Muscle of leg (tissue), 11 donors: Measurements from ENCODE around the gene MEGF8. TPM values are rescaled to one million over a fixed set of nuclear protein-coding genes. Genes with fewer than 3 reads are reported as not detected.
A peak's percentile ranks its signal among the peaks of the same experiment; 100 is the strongest.

Experiments
- DNase-seq: peaks from one replicate; pipeline ENCODE4 v3.0.0; 2013
- H3K27ac ChIP-seq: one replicate; pipeline ENCODE4 v1.5.1; 2013; ENCODE audit warnings: mild to moderate bottlenecking, low read length, control low read depth
- H3K27me3 ChIP-seq: one replicate; pipeline ENCODE4 v1.6.1; 2013; ENCODE audit warnings: low read length; ENCODE audit not compliant: control insufficient read depth, insufficient read depth
- H3K36me3 ChIP-seq: one replicate; pipeline ENCODE4 v1.6.1; 2013; ENCODE audit warnings: low read length; ENCODE audit not compliant: control insufficient read depth, insufficient read depth
- H3K4me1 ChIP-seq: one replicate; pipeline ENCODE4 v1.6.1; 2013; ENCODE audit warnings: low read length; ENCODE audit not compliant: control insufficient read depth, insufficient read depth
- H3K4me3 ChIP-seq: one replicate; pipeline ENCODE4 v1.5.1; 2013; ENCODE audit warnings: low read length, control low read depth
- H3K9me3 ChIP-seq: replicated peaks from 2 replicates; pipeline ENCODE4 v1.6.1; 2013; ENCODE audit warnings: low read depth, low read length; ENCODE audit not compliant: control insufficient read depth
- WGBS: methylation state at CpG from one replicate; pipeline ENCODE4 v1.1.5; 2013; ENCODE audit warnings: missing lambda C conversion rate; ENCODE audit not compliant: insufficient coverage; 5-methylcytosine and 5-hydroxymethylcytosine counted together
- polyA plus RNA-seq, 8 donors: library from polyadenylated mRNA; unstranded; fragments of 120-200 nt; gene quantifications; one replicate each; pipeline versions ENCODE4 v1.2.1 to v1.2.3, GENCODE V29; 2013; ENCODE audit warnings: inconsistent platforms in 1 of 8, low replicate concordance in 1 of 8; ENCODE audit not compliant: insufficient read length in 8 of 8, insufficient read depth in 1 of 8
- total RNA-seq: library from RNA; stranded (reverse); fragments of 120-200 nt; gene quantifications from one replicate; pipeline ENCODE4 v1.2.4, GENCODE V29; 2013

Gene MEGF8
- total and polyA plus RNA-seq, 9 donors: 12.6 to 38.9 (median 33.8) TPM

DNA sequence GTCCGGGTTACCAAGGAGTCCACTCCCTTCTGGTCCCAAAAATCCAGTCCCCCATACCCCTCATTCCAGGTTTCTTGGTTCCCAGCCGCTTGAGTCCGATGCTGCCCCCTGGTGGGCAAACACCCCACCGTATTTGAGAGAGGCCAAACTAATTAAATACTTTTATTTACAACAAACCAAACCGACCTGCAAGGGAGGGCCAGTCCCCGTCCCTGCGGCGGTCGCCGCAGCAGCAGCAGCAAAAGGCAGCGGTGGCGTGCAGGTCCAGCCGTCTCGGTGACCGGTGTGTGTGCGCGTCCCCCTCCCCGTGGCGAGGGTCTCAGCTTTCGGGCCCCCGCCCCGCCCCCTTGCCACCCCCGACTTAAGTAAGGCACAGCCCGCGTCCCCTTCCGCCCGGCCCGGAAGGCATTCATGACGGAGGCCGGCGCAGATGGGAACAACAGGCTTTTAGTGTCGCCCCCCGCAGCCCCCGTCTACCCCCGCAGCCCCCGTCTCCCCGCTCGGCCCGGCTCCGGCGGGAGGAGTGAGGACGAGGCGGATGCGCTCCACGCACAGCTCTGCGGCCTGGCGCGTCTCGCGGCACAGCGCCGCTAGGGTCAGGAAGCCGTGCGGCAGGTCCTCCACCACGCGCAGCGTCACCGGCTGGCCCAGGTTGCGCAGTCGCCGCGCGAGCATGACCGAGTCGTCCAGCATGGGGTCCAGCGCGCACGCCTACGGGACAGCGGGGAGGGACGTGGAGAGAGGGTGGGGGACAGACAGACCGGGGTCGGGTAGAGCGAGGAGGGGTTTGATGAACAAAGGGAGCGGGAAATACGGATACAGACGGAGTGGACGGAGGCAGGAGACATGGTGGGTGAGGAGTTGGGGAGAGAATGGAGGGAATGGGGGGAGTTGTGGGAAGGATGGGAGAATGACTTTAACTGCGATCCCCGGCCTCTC is 76.2 kb downstream of the MEGF8 start:
- peak overlapping the region; percentile 21 for H3K27ac ChIP-seq
- H3K36me3 ChIP-seq: peaks cover 8% of the 10 kb centered on the region
- H3K4me3 ChIP-seq: peak overlapping the region; percentile 48
- H3K27me3 ChIP-seq: no peaks in the 10 kb centered on the region
- no peaks in the 10 kb centered on the region for H3K9me3 ChIP-seq
- peaks cover 21% of the 10 kb centered on the region for H3K4me1 ChIP-seq
- under 1% methylated on average over 63 of the region's 80 CpGs for WGBS
- DNase-seq: peak; percentile 87

DNA sequence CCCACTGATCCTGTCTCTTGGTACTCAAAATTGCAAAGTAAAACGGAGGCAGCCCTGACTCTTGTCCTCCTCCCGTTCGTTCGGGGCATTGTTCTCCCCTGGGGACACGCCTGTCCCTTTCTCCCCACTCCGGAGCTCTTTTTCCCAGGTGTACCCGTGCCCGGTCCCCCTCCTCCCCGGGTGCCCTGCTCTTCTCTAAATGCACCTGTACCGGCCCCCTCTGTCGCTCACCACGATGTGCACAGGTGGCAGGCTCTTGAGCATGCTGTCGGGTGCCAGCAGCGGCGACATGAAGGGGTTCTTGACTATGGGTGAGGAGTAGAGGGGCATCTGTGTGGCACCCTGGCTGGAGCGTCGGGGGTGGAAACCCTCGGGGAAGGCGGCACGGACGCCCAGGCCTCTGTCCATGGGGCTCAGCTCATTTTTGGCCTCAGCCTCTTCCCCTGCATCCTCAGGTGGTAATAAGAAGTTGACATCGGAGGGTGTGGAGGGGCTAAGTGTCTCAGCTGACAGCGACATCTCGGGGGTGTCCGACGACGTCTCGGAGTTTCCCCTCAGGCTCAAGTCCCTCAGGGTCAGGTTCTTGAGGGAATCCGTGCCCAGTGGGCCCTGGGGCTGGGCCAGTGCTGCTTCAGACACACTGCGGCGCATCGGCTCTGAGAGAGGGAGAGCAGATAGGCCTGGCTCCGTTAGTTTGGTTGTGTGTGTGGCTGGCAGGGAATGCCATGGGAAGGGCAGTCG is 77.1 kb downstream of the MEGF8 start:
- no peaks in the 10 kb centered on the region for H3K27me3 ChIP-seq
- H3K4me1 ChIP-seq: peaks cover 16% of the 10 kb centered on the region
- peaks cover 8% of the 10 kb centered on the region for H3K36me3 ChIP-seq
- DNase-seq: no peak
- H3K27ac ChIP-seq: no peak overlapping the region
- peak overlapping the region; percentile 48 for H3K4me3 ChIP-seq
- 46% methylated on average over 27 of the region's 34 CpGs for WGBS
- no peaks in the 10 kb centered on the region for H3K9me3 ChIP-seq

GRCh38 chr19:42403586-42403985 is 78.2 kb downstream of the MEGF8 start:
- no peak overlapping the region for H3K27ac ChIP-seq
- no peak for DNase-seq
- 84% methylated on average over 7 of the region's 10 CpGs for WGBS

GRCh38 chr19:42406111-42406510 is 80.7 kb downstream of the MEGF8 start:
- 91% methylated on average over 9 of the region's 11 CpGs for WGBS

More at GRCh38 chr19:42403586-42403985, 78.2 kb downstream of the MEGF8 start:
- H3K9me3 ChIP-seq: no peaks in the 10 kb centered on the region
- H3K4me1 ChIP-seq: peaks cover 13% of the 10 kb centered on the region
- peaks cover 8% of the 10 kb centered on the region for H3K36me3 ChIP-seq
- H3K27me3 ChIP-seq: no peaks in the 10 kb centered on the region
- H3K4me3 ChIP-seq: no peak overlapping the region

DNA sequence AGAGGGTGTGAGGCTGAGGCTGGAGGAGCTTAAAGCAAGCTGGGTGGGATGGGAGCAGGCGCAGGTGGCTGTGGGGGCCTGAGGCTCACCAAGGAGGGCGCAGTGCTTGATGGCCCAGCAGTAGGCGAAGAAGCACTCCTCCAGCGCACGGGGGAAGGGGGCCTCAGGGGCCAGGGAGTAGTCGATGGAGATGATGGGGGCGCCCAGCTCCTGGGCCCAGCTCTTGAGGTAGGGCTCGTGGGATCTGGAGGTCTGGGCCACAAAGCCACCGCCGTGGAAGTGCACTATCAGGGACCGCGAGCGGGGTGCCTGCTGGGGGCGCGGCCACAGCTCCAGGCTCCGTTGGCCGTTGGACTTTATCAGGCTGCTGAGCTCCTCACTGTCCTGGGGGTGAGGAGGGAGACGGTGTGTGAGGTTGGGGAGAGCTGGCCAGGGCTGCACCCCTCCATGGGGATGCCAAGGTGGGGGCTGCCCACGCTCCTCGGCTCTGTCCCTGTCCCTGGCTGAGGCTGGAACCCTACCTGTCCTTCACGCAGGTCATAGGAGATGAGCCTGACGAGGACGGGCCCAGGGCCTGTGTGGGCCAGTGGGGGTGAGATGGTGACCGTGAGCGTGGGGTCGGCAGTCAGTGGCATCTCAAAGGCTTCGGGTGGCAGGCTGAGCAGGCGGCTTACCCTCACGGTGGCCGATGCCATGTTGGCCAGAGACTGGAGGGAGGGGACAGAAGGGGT is 81.8 kb downstream of the MEGF8 start:
- Histone ChIP-seq H3K27me3 (no peaks in the 10 kb centered on the region), H3K4me1 (peaks cover 18% of the 10 kb centered on the region), H3K4me3 (no peak overlapping the region), H3K9me3 (no peaks in the 10 kb centered on the region), H3K36me3 (peaks cover 17% of the 10 kb centered on the region), H3K27ac (no peak overlapping the region)
- DNase-seq: no peak
- 92% methylated on average over 13 of the region's 30 CpGs for WGBS

More at GRCh38 chr19:42406111-42406510, 80.7 kb downstream of the MEGF8 start:
- no peak overlapping the region for H3K4me3 ChIP-seq
- H3K9me3 ChIP-seq: no peaks in the 10 kb centered on the region
- H3K36me3 ChIP-seq: peaks cover 17% of the 10 kb centered on the region
- no peak for DNase-seq
- H3K27ac ChIP-seq: no peak overlapping the region
- H3K4me1 ChIP-seq: peaks cover 16% of the 10 kb centered on the region
- H3K27me3 ChIP-seq: no peaks in the 10 kb centered on the region

DNA sequence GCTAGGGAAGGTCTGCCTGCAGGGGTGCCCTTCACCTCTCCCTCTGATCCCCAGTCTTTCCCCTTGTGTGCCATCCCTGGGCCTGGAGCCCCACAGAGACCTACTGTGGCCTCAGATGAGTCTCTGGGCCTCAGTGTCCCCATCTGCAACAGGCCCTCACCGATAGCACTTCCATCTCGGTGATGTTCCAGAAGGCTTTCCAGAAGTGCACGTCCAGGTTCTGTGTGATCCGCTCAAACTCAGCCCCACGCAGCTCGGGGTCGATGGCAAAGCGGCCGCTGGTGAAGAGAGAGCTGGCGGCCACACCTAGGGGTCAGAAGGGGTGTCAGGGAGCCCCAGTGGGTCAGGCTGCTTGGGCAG is 82.4 kb downstream of the MEGF8 start:
- DNase-seq: no peak
- 96% methylated on average over 10 of the region's 10 CpGs for WGBS
- Histone ChIP-seq H3K4me3 (no peak overlapping the region), H3K9me3 (no peaks in the 10 kb centered on the region), H3K27ac (no peak overlapping the region), H3K36me3 (peaks cover 17% of the 10 kb centered on the region), H3K4me1 (peaks cover 20% of the 10 kb centered on the region), H3K27me3 (no peaks in the 10 kb centered on the region)

GRCh38 chr19:42409477-42409876 is 84.0 kb downstream of the MEGF8 start:
- WGBS: 73% methylated on average over 6 of the region's 6 CpGs
- Histone ChIP-seq H3K27me3 (no peaks in the 10 kb centered on the region), H3K27ac (no peak overlapping the region), H3K4me1 (peaks cover 25% of the 10 kb centered on the region), H3K9me3 (no peaks in the 10 kb centered on the region), H3K36me3 (peaks cover 19% of the 10 kb centered on the region), H3K4me3 (no peak overlapping the region)
- no peak for DNase-seq

DNA sequence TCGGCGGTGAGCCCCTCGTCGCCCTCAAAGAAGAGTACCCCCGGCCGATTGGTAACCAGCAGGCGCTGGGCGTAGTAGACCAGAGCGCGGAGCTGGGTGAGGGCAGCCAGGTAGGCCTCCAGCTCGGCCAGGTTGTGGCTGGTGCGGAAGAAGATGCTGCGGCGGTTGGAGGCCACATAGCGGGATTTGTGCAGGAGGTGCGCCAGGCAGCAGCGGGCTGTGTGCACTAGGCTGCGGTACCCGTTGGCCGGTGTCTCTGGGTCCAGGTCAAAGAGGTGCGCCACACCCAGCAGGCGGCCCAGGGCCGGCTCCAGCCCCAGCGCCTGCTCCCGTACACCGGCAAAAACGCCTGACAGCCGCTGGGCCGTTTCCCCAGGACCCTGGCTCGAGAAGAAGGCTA is 84.9 kb downstream of the MEGF8 start:
- WGBS: 93% methylated on average over 28 of the region's 30 CpGs
- Histone ChIP-seq H3K27me3 (no peaks in the 10 kb centered on the region), H3K9me3 (no peaks in the 10 kb centered on the region), H3K4me3 (no peak overlapping the region), H3K27ac (no peak overlapping the region), H3K36me3 (peaks cover 12% of the 10 kb centered on the region), H3K4me1 (peaks cover 25% of the 10 kb centered on the region)
- DNase-seq: no peak

- Histone ChIP-seq H3K27ac (no peak overlapping the region), H3K4me3 (no peak overlapping the region), H3K4me1 (peaks cover 25% of the 10 kb centered on the region), H3K27me3 (no peaks in the 10 kb centered on the region), H3K36me3 (peaks cover 11% of the 10 kb centered on the region), H3K9me3 (no peaks in the 10 kb centered on the region)
- WGBS: 82% methylated on average over 6 of the region's 8 CpGs
- DNase-seq: no peak
Observed at GRCh38 chr19:42411581-42412178, 86.2 kb downstream of the MEGF8 start.
